Measurements from ENCODE around the gene LY6G5C. TPM values are rescaled to one million over a fixed set of nuclear protein-coding genes. Genes with fewer than 3 reads are reported as not detected.

LY6G5C gene
- total and polyA plus RNA-seq, 2 experiments from 2014 or later = 2.1 TPM; not detected in 1

DNA sequence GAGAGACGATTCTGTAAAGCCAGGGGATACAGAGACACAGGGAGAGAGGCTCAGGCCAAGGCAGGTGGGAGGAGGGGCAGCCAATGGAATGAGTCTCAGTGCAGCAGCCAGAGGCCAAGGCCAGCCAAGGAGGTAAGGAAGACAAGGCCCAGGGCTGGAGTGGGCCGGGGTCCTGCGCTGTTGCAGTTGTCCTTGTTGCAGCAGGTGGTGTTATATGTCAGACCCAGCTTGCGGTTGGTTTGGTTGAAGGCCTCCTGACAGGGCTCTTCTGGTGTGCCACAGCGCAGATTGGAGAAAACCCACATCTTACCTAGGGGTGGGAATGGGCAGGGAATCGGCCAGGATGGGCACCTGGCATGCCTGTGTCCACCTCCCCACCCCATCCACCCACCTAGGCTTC lies 38.1 kb upstream of the LY6G5C start:
- H3K9me3 Mint-ChIP-seq = no peaks in the 10 kb centered on the region
- Histone ChIP-seq H2AFZ (peak overlapping the region; percentile 38; the same call in 1 of the 2 replicates), H3K4me1 (ENCODE audit: insufficient read depth) (peaks cover 25% of the 10 kb centered on the region), H3F3A (replicated peaks; ENCODE audit: low read depth) (no peaks in the 10 kb centered on the region), H3K4me3 (no peak overlapping the region), H3K79me2 (replicated peaks; ENCODE audit: insufficient read depth) (no peaks in the 10 kb centered on the region), H4K20me1 (replicated peaks; ENCODE audit: insufficient read depth) (no peaks in the 10 kb centered on the region), H3K36me3 (ENCODE audit: insufficient read depth) (no peaks in the 10 kb centered on the region), H3K27ac (ENCODE audit: low read depth) (no peak overlapping the region), H3K9me2 (ENCODE audit: insufficient read depth) (no peaks in the 10 kb centered on the region), H3K27me3 (ENCODE audit: insufficient read depth) (no peaks in the 10 kb centered on the region), H3K4me2 (peak overlapping the region; percentile 41; the same call in 1 of the 2 replicates)
- no peak overlapping the region; the same call in 2 of the 3 replicates for H3K4me3 Mint-ChIP-seq
- TF ChIP-seq NANOG (IDR thresholded peaks at IDR 0.05; ENCODE audit: borderline replicate concordance) (no peak), ZNF331 (CRISPR knock-in tag; IDR thresholded peaks at IDR 0.05; ENCODE audit: low read depth) (no peak), EZH2 (IDR thresholded peaks at IDR 0.05; ENCODE audit: low read depth, unreplicated experiment) (no peak), POLR2AphosphoS5 (IDR thresholded peaks at IDR 0.05; ENCODE audit: low read depth) (no peak), STAT1 (IDR thresholded peaks at IDR 0.05; ENCODE audit: unreplicated experiment) (no peak), JUNB (IDR thresholded peaks at IDR 0.05; ENCODE audit: unreplicated experiment) (no peak), EZH2phosphoT487 (IDR thresholded peaks at IDR 0.05; ENCODE audit: unreplicated experiment) (no peak), ZNF114 (CRISPR knock-in tag; IDR thresholded peaks at IDR 0.05) (no peak), CREB1 (CRISPR knock-in tag; IDR thresholded peaks at IDR 0.05; ENCODE audit: low read depth) (no peak)
- TF ChIP-seq, protein P1, sequence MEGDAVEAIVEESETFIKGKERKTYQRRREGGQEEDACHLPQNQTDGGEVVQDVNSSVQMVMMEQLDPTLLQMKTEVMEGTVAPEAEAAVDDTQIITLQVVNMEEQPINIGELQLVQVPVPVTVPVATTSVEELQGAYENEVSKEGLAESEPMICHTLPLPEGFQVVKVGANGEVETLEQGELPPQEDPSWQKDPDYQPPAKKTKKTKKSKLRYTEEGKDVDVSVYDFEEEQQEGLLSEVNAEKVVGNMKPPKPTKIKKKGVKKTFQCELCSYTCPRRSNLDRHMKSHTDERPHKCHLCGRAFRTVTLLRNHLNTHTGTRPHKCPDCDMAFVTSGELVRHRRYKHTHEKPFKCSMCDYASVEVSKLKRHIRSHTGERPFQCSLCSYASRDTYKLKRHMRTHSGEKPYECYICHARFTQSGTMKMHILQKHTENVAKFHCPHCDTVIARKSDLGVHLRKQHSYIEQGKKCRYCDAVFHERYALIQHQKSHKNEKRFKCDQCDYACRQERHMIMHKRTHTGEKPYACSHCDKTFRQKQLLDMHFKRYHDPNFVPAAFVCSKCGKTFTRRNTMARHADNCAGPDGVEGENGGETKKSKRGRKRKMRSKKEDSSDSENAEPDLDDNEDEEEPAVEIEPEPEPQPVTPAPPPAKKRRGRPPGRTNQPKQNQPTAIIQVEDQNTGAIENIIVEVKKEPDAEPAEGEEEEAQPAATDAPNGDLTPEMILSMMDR (conservative IDR thresholded peaks at IDR 0.05; ENCODE audit: low read depth in 2 of 2) = no peak
- TF ChIP-seq, protein P2, sequence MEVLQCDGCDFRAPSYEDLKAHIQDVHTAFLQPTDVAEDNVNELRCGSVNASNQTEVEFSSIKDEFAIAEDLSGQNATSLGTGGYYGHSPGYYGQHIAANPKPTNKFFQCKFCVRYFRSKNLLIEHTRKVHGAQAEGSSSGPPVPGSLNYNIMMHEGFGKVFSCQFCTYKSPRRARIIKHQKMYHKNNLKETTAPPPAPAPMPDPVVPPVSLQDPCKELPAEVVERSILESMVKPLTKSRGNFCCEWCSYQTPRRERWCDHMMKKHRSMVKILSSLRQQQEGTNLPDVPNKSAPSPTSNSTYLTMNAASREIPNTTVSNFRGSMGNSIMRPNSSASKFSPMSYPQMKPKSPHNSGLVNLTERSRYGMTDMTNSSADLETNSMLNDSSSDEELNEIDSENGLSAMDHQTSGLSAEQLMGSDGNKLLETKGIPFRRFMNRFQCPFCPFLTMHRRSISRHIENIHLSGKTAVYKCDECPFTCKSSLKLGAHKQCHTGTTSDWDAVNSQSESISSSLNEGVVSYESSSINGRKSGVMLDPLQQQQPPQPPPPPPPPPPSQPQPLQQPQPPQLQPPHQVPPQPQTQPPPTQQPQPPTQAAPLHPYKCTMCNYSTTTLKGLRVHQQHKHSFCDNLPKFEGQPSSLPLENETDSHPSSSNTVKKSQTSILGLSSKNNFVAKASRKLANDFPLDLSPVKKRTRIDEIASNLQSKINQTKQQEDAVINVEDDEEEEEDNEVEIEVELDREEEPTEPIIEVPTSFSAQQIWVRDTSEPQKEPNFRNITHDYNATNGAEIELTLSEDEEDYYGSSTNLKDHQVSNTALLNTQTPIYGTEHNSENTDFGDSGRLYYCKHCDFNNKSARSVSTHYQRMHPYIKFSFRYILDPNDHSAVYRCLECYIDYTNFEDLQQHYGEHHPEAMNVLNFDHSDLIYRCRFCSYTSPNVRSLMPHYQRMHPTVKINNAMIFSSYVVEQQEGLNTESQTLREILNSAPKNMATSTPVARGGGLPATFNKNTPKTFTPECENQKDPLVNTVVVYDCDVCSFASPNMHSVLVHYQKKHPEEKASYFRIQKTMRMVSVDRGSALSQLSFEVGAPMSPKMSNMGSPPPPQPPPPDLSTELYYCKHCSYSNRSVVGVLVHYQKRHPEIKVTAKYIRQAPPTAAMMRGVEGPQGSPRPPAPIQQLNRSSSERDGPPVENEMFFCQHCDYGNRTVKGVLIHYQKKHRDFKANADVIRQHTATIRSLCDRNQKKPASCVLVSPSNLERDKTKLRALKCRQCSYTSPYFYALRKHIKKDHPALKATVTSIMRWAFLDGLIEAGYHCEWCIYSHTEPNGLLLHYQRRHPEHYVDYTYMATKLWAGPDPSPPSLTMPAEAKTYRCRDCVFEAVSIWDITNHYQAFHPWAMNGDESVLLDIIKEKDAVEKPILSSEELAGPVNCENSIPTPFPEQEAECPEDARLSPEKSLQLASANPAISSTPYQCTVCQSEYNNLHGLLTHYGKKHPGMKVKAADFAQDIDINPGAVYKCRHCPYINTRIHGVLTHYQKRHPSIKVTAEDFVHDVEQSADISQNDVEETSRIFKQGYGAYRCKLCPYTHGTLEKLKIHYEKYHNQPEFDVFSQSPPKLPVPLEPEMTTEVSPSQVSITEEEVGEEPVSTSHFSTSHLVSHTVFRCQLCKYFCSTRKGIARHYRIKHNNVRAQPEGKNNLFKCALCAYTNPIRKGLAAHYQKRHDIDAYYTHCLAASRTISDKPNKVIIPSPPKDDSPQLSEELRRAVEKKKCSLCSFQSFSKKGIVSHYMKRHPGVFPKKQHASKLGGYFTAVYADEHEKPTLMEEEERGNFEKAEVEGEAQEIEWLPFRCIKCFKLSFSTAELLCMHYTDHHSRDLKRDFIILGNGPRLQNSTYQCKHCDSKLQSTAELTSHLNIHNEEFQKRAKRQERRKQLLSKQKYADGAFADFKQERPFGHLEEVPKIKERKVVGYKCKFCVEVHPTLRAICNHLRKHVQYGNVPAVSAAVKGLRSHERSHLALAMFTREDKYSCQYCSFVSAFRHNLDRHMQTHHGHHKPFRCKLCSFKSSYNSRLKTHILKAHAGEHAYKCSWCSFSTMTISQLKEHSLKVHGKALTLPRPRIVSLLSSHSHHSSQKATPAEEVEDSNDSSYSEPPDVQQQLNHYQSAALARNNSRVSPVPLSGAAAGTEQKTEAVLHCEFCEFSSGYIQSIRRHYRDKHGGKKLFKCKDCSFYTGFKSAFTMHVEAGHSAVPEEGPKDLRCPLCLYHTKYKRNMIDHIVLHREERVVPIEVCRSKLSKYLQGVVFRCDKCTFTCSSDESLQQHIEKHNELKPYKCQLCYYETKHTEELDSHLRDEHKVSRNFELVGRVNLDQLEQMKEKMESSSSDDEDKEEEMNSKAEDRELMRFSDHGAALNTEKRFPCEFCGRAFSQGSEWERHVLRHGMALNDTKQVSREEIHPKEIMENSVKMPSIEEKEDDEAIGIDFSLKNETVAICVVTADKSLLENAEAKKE (CRISPR knock-in tag; IDR thresholded peaks at IDR 0.05) = no peak
- TF ChIP-seq, protein P3, sequence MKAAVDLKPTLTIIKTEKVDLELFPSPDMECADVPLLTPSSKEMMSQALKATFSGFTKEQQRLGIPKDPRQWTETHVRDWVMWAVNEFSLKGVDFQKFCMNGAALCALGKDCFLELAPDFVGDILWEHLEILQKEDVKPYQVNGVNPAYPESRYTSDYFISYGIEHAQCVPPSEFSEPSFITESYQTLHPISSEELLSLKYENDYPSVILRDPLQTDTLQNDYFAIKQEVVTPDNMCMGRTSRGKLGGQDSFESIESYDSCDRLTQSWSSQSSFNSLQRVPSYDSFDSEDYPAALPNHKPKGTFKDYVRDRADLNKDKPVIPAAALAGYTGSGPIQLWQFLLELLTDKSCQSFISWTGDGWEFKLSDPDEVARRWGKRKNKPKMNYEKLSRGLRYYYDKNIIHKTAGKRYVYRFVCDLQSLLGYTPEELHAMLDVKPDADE (IDR thresholded peaks at IDR 0.05) = no peak
- TF ChIP-seq, protein P4, sequence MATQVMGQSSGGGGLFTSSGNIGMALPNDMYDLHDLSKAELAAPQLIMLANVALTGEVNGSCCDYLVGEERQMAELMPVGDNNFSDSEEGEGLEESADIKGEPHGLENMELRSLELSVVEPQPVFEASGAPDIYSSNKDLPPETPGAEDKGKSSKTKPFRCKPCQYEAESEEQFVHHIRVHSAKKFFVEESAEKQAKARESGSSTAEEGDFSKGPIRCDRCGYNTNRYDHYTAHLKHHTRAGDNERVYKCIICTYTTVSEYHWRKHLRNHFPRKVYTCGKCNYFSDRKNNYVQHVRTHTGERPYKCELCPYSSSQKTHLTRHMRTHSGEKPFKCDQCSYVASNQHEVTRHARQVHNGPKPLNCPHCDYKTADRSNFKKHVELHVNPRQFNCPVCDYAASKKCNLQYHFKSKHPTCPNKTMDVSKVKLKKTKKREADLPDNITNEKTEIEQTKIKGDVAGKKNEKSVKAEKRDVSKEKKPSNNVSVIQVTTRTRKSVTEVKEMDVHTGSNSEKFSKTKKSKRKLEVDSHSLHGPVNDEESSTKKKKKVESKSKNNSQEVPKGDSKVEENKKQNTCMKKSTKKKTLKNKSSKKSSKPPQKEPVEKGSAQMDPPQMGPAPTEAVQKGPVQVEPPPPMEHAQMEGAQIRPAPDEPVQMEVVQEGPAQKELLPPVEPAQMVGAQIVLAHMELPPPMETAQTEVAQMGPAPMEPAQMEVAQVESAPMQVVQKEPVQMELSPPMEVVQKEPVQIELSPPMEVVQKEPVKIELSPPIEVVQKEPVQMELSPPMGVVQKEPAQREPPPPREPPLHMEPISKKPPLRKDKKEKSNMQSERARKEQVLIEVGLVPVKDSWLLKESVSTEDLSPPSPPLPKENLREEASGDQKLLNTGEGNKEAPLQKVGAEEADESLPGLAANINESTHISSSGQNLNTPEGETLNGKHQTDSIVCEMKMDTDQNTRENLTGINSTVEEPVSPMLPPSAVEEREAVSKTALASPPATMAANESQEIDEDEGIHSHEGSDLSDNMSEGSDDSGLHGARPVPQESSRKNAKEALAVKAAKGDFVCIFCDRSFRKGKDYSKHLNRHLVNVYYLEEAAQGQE (IDR thresholded peaks at IDR 0.05; ENCODE audit: unreplicated experiment) = no peak
- no peak for DNase-seq (ENCODE audit: low spot score)
- H3K27ac Mint-ChIP-seq = peak overlapping the region; percentile 11; the same call in 1 of the 2 replicates
- peaks cover 29% of the 10 kb centered on the region for H3K4me1 Mint-ChIP-seq
- no peak for ATAC-seq
- H3K36me3 Mint-ChIP-seq (ENCODE audit: low read depth) = no peaks in the 10 kb centered on the region; the same call in 2 of the 3 replicates
- H3K27me3 Mint-ChIP-seq (ENCODE audit: insufficient read depth, low read depth, poor library complexity) = peaks cover 15% of the 10 kb centered on the region

Data from GM23338 (cell line).